ENCODE results near the gene RUNX1.

The RUNX1 gene

GRCh38 chr21:35035581-35035980 lies 13.5 kb downstream of the RUNX1 start:
- TF ChIP-seq, protein P1, sequence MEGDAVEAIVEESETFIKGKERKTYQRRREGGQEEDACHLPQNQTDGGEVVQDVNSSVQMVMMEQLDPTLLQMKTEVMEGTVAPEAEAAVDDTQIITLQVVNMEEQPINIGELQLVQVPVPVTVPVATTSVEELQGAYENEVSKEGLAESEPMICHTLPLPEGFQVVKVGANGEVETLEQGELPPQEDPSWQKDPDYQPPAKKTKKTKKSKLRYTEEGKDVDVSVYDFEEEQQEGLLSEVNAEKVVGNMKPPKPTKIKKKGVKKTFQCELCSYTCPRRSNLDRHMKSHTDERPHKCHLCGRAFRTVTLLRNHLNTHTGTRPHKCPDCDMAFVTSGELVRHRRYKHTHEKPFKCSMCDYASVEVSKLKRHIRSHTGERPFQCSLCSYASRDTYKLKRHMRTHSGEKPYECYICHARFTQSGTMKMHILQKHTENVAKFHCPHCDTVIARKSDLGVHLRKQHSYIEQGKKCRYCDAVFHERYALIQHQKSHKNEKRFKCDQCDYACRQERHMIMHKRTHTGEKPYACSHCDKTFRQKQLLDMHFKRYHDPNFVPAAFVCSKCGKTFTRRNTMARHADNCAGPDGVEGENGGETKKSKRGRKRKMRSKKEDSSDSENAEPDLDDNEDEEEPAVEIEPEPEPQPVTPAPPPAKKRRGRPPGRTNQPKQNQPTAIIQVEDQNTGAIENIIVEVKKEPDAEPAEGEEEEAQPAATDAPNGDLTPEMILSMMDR (IDR thresholded peaks at IDR 0.05): no peak

GRCh38 chr21:35035116-35035515 lies 14.0 kb downstream of the RUNX1 start:
- TF ChIP-seq, protein P1 (IDR thresholded peaks at IDR 0.05): no peak

DNA sequence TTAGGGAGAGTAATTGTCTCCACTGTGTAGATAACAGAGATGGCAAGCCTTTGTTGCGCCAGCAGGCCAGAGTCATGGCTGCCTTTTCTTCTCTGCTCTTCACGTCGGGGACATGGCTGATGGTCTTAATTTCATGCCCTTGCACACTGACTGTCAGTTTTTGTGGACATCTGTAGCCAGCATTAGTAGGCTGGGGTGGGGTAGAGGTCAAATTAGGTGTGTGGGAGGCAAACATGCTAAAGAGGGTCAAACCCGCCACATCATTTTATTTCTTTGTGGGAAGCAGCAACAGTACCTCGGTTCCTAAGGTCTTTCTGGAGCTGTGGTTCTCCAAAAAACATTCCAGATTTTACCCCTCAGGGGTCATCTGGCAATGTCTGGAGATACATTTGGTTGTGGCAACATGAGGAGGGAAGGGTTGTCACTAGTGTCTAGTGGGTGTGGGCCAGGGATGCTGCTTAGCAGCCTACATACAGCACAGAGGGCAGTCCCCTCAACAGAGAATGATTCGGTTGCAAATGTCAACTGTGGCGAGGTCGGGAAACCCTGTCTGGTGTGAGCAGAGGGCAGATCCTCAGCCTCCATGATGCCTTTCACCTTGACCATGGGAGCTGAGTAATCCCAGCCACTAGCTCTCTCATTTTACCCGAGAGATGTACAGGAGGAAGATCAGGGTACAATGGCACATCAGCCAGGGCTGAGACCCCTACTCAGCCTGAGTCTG lies 14.7 kb downstream of the RUNX1 start:
- TF ChIP-seq, protein P1 (IDR thresholded peaks at IDR 0.05): no peak

- TF ChIP-seq, protein P1 (IDR thresholded peaks at IDR 0.05): no peak
Measured at GRCh38 chr21:35032474-35033263, 16.4 kb downstream of the RUNX1 start.

GRCh38 chr21:35028451-35028978 lies 20.6 kb downstream of the RUNX1 start:
- TF ChIP-seq, protein P1 (IDR thresholded peaks at IDR 0.05): no peak

- TF ChIP-seq, protein P1 (IDR thresholded peaks at IDR 0.05): no peak
Measured at GRCh38 chr21:35027563-35028450, 21.3 kb downstream of the RUNX1 start.

Measured in LNCAP (cell line).